ENCODE measurements around the gene VSTM1. TPM values are rescaled to one million over a fixed set of nuclear protein-coding genes. Genes with fewer than 3 reads are reported as not detected.

VSTM1 gene
- not detected for total RNA-seq

GRCh38 chr19:54063350-54064116 lies at the start of gene VSTM1:
VSTM1 (minus strand) TSS chr19:54063897; CDS start chr19:54063777, 120 bp downstream.
- Histone ChIP-seq H3K27ac (no peak within 1 kb of the TSS), H3K9me3 (no peaks in the 10 kb centered on the region), H3K36me3 (no peaks in the 10 kb centered on the region), H3K4me3 (no peak within 1 kb of the TSS), H3K27me3 (no peaks in the 10 kb centered on the region), H3K4me1 (no peaks in the 10 kb centered on the region)
- TF ChIP-seq POLR2A (IDR thresholded peaks at IDR 0.05): no peak
- TF ChIP-seq CTCF (IDR thresholded peaks at IDR 0.05): no peak
- no peak for DNase-seq

- no peak for DNase-seq
- Histone ChIP-seq H3K4me3 (no peak overlapping the region), H3K27me3 (no peaks in the 10 kb centered on the region), H3K4me1 (peaks cover 0 to 16% (median 6%) of the 10 kb centered on the region in 4 donors), H3K36me3 (peaks cover 0 to 66% (median 0%) of the 10 kb centered on the region in 3 donors), H3K27ac (no peak overlapping the region), H3K9me3 (no peaks in the 10 kb centered on the region)
- TF ChIP-seq CTCF (IDR thresholded peaks at IDR 0.05): no peak
Measured at GRCh38 chr19:54109651-54110050, 46.0 kb upstream of the VSTM1 start.

GRCh38 chr19:54108496-54108895 lies 44.8 kb upstream of the VSTM1 start:
- Histone ChIP-seq H3K27ac (no peak overlapping the region), H3K36me3 (peaks cover 0 to 63% (median 0%) of the 10 kb centered on the region in 3 donors), H3K27me3 (no peaks in the 10 kb centered on the region), H3K9me3 (no peaks in the 10 kb centered on the region), H3K4me1 (peaks cover 0 to 16% (median 3%) of the 10 kb centered on the region in 4 donors), H3K4me3 (no peak overlapping the region)
- TF ChIP-seq POLR2A (IDR thresholded peaks at IDR 0.05) (no peak), CTCF (IDR thresholded peaks at IDR 0.05) (no peak)
- no peak for DNase-seq

GRCh38 chr19:54107876-54108490 lies 44.3 kb upstream of the VSTM1 start:
- Histone ChIP-seq H3K9me3 (no peaks in the 10 kb centered on the region), H3K27me3 (no peaks in the 10 kb centered on the region), H3K36me3 (peaks cover 0 to 61% (median 0%) of the 10 kb centered on the region in 3 donors), H3K4me3 (no peak overlapping the region), H3K27ac (no peak overlapping the region), H3K4me1 (peaks cover 0 to 17% (median 7%) of the 10 kb centered on the region in 4 donors)
- peak in 1 of 3 donors; percentile 42 for DNase-seq
- TF ChIP-seq POLR2A (IDR thresholded peaks at IDR 0.05) (no peak), CTCF (IDR thresholded peaks at IDR 0.05) (no peak)

GRCh38 chr19:54106716-54107115 lies 43.0 kb upstream of the VSTM1 start:
- Histone ChIP-seq H3K36me3 (peaks cover 0 to 61% (median 0%) of the 10 kb centered on the region in 3 donors), H3K27ac (no peak overlapping the region), H3K4me1 (peaks cover 0 to 17% (median 7%) of the 10 kb centered on the region in 4 donors), H3K9me3 (no peaks in the 10 kb centered on the region), H3K4me3 (no peak overlapping the region), H3K27me3 (no peaks in the 10 kb centered on the region)
- DNase-seq: peak in 1 of 3 donors; percentile 42
- no peak for TF ChIP-seq CTCF (IDR thresholded peaks at IDR 0.05)

Measured in Peyer's patch (tissue), 4 donors.